Mucosa of rectum (tissue), 2 donors: ENCODE results near the gene CASD1.

Experiments used
- H3K27ac ChIP-seq, 2 donors: one replicate each; pipeline ENCODE4 v1.7.0; 2013; ENCODE audit warnings: inconsistent platforms in 2 of 2, low read depth in 2 of 2, low read length in 2 of 2
- H3K27me3 ChIP-seq, 2 donors: one replicate each; pipeline ENCODE4 v1.7.0; 2013; ENCODE audit warnings: low read length in 2 of 2; ENCODE audit not compliant: control insufficient read depth in 2 of 2, insufficient read depth in 2 of 2
- H3K36me3 ChIP-seq, 2 donors: one replicate each; pipeline ENCODE4 v1.7.0; 2013; ENCODE audit warnings: low read length in 2 of 2; ENCODE audit not compliant: control insufficient read depth in 2 of 2, insufficient read depth in 2 of 2
- H3K4me1 ChIP-seq, 2 donors: one replicate each; pipeline ENCODE4 v1.7.0; 2013; ENCODE audit warnings: low read length in 2 of 2, mild to moderate bottlenecking in 1 of 2; ENCODE audit not compliant: control insufficient read depth in 2 of 2, insufficient read depth in 2 of 2
- H3K4me3 ChIP-seq, 2 donors: one replicate each; pipeline ENCODE4 v1.7.0; 2013; ENCODE audit warnings: low read length in 2 of 2
- H3K9ac ChIP-seq, 2 donors: one replicate each; pipeline ENCODE4 v1.7.0; 2013; ENCODE audit warnings: low read length in 2 of 2, low read depth in 1 of 2, mild to moderate bottlenecking in 1 of 2
- H3K9me3 ChIP-seq, 2 donors: one replicate each; pipeline ENCODE4 v1.7.0; 2013; ENCODE audit warnings: low read length in 2 of 2; ENCODE audit not compliant: control insufficient read depth in 2 of 2
- donor health status: healthy.
- donor health status: Normal muscosa, but diverticular disease.

Gene CASD1

GRCh38 chr7:94511718-94512117 is 2.1 kb downstream of the CASD1 start:
- Histone ChIP-seq H3K4me3 (peak overlapping the region; percentile 87 to 88), H3K36me3 (no peaks in the 10 kb centered on the region), H3K27ac (peak overlapping the region in 1 of 2 donors; percentile 95), H3K27me3 (no peaks in the 10 kb centered on the region), H3K9ac (peak overlapping the region; percentile 10 to 97), H3K4me1 (peaks cover 9 to 48% of the 10 kb centered on the region in 2 donors), H3K9me3 (no peaks in the 10 kb centered on the region)

- Histone ChIP-seq H3K27me3 (no peaks in the 10 kb centered on the region), H3K4me3 (no peak overlapping the region), H3K27ac (peak overlapping the region in 1 of 2 donors; percentile 95), H3K9me3 (no peaks in the 10 kb centered on the region), H3K9ac (peak overlapping the region in 1 of 2 donors; percentile 47), H3K4me1 (peaks cover 9 to 52% of the 10 kb centered on the region in 2 donors), H3K36me3 (no peaks in the 10 kb centered on the region)
Measured at GRCh38 chr7:94512735-94513564, 3.3 kb downstream of the CASD1 start.

GRCh38 chr7:94513565-94513860 is 3.9 kb downstream of the CASD1 start:
- peak overlapping the region in 1 of 2 donors; percentile 47 for H3K9ac ChIP-seq
- H3K36me3 ChIP-seq: no peaks in the 10 kb centered on the region
- no peaks in the 10 kb centered on the region for H3K9me3 ChIP-seq
- peak overlapping the region in 1 of 2 donors; percentile 63 for H3K27ac ChIP-seq
- no peaks in the 10 kb centered on the region for H3K27me3 ChIP-seq
- H3K4me1 ChIP-seq: peaks cover 9 to 49% of the 10 kb centered on the region in 2 donors
- H3K4me3 ChIP-seq: no peak overlapping the region

- Histone ChIP-seq H3K4me3 (peak overlapping the region in 1 of 2 donors; percentile 34), H3K4me1 (peaks cover 4 to 44% of the 10 kb centered on the region in 2 donors), H3K9ac (no peak overlapping the region), H3K9me3 (no peaks in the 10 kb centered on the region), H3K36me3 (peaks cover 0 to 2% of the 10 kb centered on the region in 2 donors), H3K27ac (peak overlapping the region; percentile 20 to 39), H3K27me3 (no peaks in the 10 kb centered on the region)
Measured at GRCh38 chr7:94514140-94514889, 4.7 kb downstream of the CASD1 start.

DNA sequence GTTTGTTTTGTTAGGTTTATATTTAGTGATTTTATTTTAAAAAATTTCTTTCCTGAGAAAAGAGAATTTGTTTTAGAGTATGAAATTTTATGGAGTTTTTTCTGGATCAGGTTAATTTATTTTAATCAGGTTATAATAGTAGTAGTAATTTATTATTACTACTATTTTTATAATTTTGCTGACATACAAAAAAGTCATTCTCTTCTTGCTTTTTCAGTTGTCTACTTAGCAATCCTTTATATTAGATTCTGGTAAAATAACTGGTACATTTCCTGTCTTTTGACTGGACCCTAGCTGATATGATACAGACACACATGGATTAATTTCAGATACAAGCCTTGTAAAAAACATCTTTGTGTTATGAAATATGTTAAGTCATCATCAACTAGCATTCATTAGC is 5.3 kb downstream of the CASD1 start:
- Histone ChIP-seq H3K27ac (no peak overlapping the region), H3K4me3 (no peak overlapping the region), H3K36me3 (peaks cover 0 to 3% of the 10 kb centered on the region in 2 donors), H3K9ac (no peak overlapping the region), H3K4me1 (peaks cover 4 to 41% of the 10 kb centered on the region in 2 donors), H3K27me3 (no peaks in the 10 kb centered on the region), H3K9me3 (no peaks in the 10 kb centered on the region)

DNA sequence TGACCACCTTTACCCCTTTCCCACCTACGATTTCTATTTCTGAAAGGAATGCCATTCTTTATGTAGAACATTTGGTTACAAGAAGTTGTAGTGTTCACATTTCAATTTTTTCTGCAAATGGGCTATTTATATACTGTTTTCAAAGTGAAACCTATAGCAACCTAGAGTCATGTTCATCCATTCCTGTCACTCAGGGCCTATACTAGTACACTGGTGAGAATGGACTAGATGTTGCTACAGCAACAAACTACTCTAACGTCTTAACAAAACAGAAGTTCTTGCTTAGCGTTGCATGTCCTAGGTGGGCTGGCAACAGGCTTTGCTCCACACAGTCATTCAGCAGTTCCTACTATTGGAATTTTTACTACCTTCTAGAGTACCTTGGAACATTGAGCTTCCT is 16.3 kb downstream of the CASD1 start:
- Histone ChIP-seq H3K27ac (no peak overlapping the region), H3K27me3 (no peaks in the 10 kb centered on the region), H3K9me3 (no peaks in the 10 kb centered on the region), H3K4me3 (no peak overlapping the region), H3K9ac (no peak overlapping the region), H3K36me3 (peaks cover 22 to 36% of the 10 kb centered on the region in 2 donors), H3K4me1 (no peaks in the 10 kb centered on the region)

GRCh38 chr7:94529516-94529915 is 19.9 kb downstream of the CASD1 start:
- no peak overlapping the region for H3K4me3 ChIP-seq
- H3K4me1 ChIP-seq: no peaks in the 10 kb centered on the region
- H3K9ac ChIP-seq: no peak overlapping the region
- no peaks in the 10 kb centered on the region for H3K27me3 ChIP-seq
- H3K36me3 ChIP-seq: peaks cover 22 to 39% of the 10 kb centered on the region in 2 donors
- H3K27ac ChIP-seq: no peak overlapping the region
- no peaks in the 10 kb centered on the region for H3K9me3 ChIP-seq

GRCh38 chr7:94530109-94530508 is 20.5 kb downstream of the CASD1 start:
- peaks cover 22 to 44% of the 10 kb centered on the region in 2 donors for H3K36me3 ChIP-seq

DNA sequence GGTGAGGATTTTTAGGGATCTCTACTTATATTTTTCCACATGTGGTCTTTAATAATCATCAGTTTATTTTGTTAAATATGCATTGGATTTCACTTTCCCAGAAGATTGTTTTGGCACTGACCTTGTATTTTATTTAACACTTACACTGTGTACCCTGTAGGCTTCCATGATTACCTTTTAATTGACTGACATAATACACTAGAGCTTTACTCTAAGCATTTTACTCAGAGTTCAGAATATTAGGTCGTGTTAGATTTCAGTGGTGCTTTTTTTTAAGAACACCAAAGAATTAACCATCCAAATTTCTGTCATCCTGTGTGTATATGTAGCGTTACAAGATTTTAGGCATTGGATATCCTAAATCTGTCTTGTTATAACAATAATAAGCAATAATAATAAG is 23.1 kb downstream of the CASD1 start:
- peaks cover 31 to 35% of the 10 kb centered on the region in 2 donors for H3K36me3 ChIP-seq
- H3K27ac ChIP-seq: no peak overlapping the region
- H3K4me3 ChIP-seq: no peak overlapping the region
- no peaks in the 10 kb centered on the region for H3K9me3 ChIP-seq
- no peaks in the 10 kb centered on the region for H3K27me3 ChIP-seq
- H3K4me1 ChIP-seq: no peaks in the 10 kb centered on the region
- no peak overlapping the region for H3K9ac ChIP-seq

More at GRCh38 chr7:94530109-94530508, 20.5 kb downstream of the CASD1 start:
- no peaks in the 10 kb centered on the region for H3K27me3 ChIP-seq
- no peak overlapping the region for H3K27ac ChIP-seq
- H3K9ac ChIP-seq: no peak overlapping the region
- no peak overlapping the region for H3K4me3 ChIP-seq
- no peaks in the 10 kb centered on the region for H3K9me3 ChIP-seq
- no peaks in the 10 kb centered on the region for H3K4me1 ChIP-seq

- Histone ChIP-seq H3K9me3 (no peaks in the 10 kb centered on the region), H3K36me3 (peaks cover 20 to 29% of the 10 kb centered on the region in 2 donors), H3K27ac (no peak overlapping the region), H3K27me3 (no peaks in the 10 kb centered on the region), H3K9ac (no peak overlapping the region), H3K4me3 (no peak overlapping the region), H3K4me1 (no peaks in the 10 kb centered on the region)
Measured at GRCh38 chr7:94540428-94540827, 30.8 kb downstream of the CASD1 start.
